GM23338 (cell line): ENCODE data around the gene RTKN. TPM values are rescaled to one million over a fixed set of nuclear protein-coding genes. Genes with fewer than 3 reads are reported as not detected.
A peak's percentile ranks its signal among the peaks of the same experiment; 100 is the strongest.
"Not testable (repeated sequence)": the region's sequence is repeated elsewhere in the genome, so short reads cannot be mapped to it uniquely, and the experiment has no call there.

Experiments used
- ATAC-seq: fragments of 200-7000 bp; cut with Tn5 transposase; 3 replicates; pipeline ENCODE4 v1.9.1; 2020
- DNase-seq: peaks from one replicate; pipeline ENCODE4 v3.0.0-alpha.2; 2015; ENCODE audit warnings: low spot score
- H2AFZ ChIP-seq: fragments of 200-600 bp; sonication (generic); 2 replicates; pipeline ENCODE4 v1.8.0; 2016; ENCODE audit warnings: antibody characterized with exemption, mild to moderate bottlenecking, moderate library complexity
- H3F3A ChIP-seq: fragments of 200-600 bp; sonication (generic); replicated peaks from 2 replicates; pipeline ENCODE4 v1.8.0; 2017; ENCODE audit warnings: antibody characterized with exemption, mixed run types, low read depth
- H3K27ac ChIP-seq: fragments of 200-600 bp; sonication (generic); 2 replicates; pipeline ENCODE4 v1.6.1; 2016; ENCODE audit warnings: low read depth
- H3K27me3 ChIP-seq: fragments of 200-600 bp; sonication (generic); 2 replicates; pipeline ENCODE4 v1.8.0; 2016; ENCODE audit warnings: mild to moderate bottlenecking, mixed run types, moderate library complexity; ENCODE audit not compliant: insufficient read depth
- H3K36me3 ChIP-seq: fragments of 200-600 bp; sonication (generic); 2 replicates; pipeline ENCODE4 v1.8.0; 2016; ENCODE audit warnings: mild to moderate bottlenecking; ENCODE audit not compliant: insufficient read depth
- H3K4me1 ChIP-seq: fragments of 200-600 bp; sonication (generic); 2 replicates; pipeline ENCODE4 v1.8.0; 2016; ENCODE audit warnings: mild to moderate bottlenecking, moderate library complexity; ENCODE audit not compliant: insufficient read depth
- H3K4me2 ChIP-seq: fragments of 200-600 bp; sonication (generic); 2 replicates; pipeline ENCODE4 v1.7.1; 2017; ENCODE audit warnings: mixed run types
- H3K4me3 ChIP-seq: fragments of 200-600 bp; sonication (generic); 2 replicates; pipeline ENCODE4 v1.6.1; 2016; ENCODE audit warnings: mixed run types
- H3K79me2 ChIP-seq: fragments of 200-600 bp; sonication (generic); replicated peaks from 2 replicates; pipeline ENCODE4 v1.8.0; 2017; ENCODE audit warnings: mild to moderate bottlenecking; ENCODE audit not compliant: insufficient read depth
- H3K9me2 ChIP-seq: fragments of 200-600 bp; sonication (generic); 2 replicates; pipeline ENCODE4 v1.8.0; 2017; ENCODE audit not compliant: insufficient read depth
- H4K20me1 ChIP-seq: fragments of 200-600 bp; sonication (generic); replicated peaks from 2 replicates; pipeline ENCODE4 v1.8.0; 2017; ENCODE audit warnings: mild to moderate bottlenecking; ENCODE audit not compliant: insufficient read depth
- H3K27ac Mint-ChIP-seq: 2 replicates; pipeline ENCODE4 v1.8.0; 2020; ENCODE audit warnings: inconsistent platforms, mild to moderate bottlenecking, moderate library complexity, mixed read lengths
- H3K27me3 Mint-ChIP-seq: 3 replicates; pipeline ENCODE4 v1.8.0; 2022; ENCODE audit warnings: low read depth, mild to moderate bottlenecking, moderate library complexity, mixed read lengths, inconsistent platforms; ENCODE audit not compliant: insufficient read depth, poor library complexity
- H3K36me3 Mint-ChIP-seq: 3 replicates; pipeline ENCODE4 v1.8.0; 2021; ENCODE audit warnings: low read depth, mild to moderate bottlenecking, inconsistent platforms, moderate library complexity, mixed read lengths
- H3K4me1 Mint-ChIP-seq: 3 replicates; pipeline ENCODE4 v1.8.0; 2020; ENCODE audit warnings: mild to moderate bottlenecking, inconsistent platforms, mixed read lengths
- H3K4me3 Mint-ChIP-seq: 3 replicates; pipeline ENCODE4 v1.8.0; 2021; ENCODE audit warnings: moderate library complexity, mild to moderate bottlenecking, inconsistent platforms, mixed read lengths
- H3K9me3 Mint-ChIP-seq: 3 replicates; pipeline ENCODE4 v1.8.0; 2020; ENCODE audit warnings: moderate library complexity, mild to moderate bottlenecking, inconsistent platforms, mixed read lengths
- CREB1 ChIP-seq: fragments of 250-450 bp; sonication (Bioruptor Pico); IDR thresholded peaks from 2 replicates; pipeline ENCODE4 v1.5.0; 2020; ENCODE audit warnings: low read depth, mild to moderate bottlenecking, moderate library complexity
- EZH2 ChIP-seq: fragments of 200-600 bp; sonication (generic); IDR thresholded peaks from one replicate; pipeline ENCODE4 v1.8.0; 2017; ENCODE audit warnings: antibody characterized with exemption, mild to moderate bottlenecking, low read depth; ENCODE audit not compliant: unreplicated experiment
- EZH2phosphoT487 ChIP-seq: fragments of 200-600 bp; sonication (generic); IDR thresholded peaks from one replicate; pipeline ENCODE4 v1.8.1; 2018; ENCODE audit warnings: antibody characterized with exemption; ENCODE audit not compliant: unreplicated experiment
- NANOG ChIP-seq: IDR thresholded peaks from 2 replicates; pipeline ENCODE4 v1.6.1; 2016; ENCODE audit warnings: antibody characterized with exemption, borderline replicate concordance
- STAT1 ChIP-seq: IDR thresholded peaks from one replicate; pipeline ENCODE4 v1.6.1; 2016; ENCODE audit warnings: antibody characterized with exemption; ENCODE audit not compliant: unreplicated experiment
- ZNF331 ChIP-seq: fragments of 250-450 bp; sonication (Bioruptor Pico); IDR thresholded peaks from 2 replicates; pipeline ENCODE4 v1.5.0; 2020; ENCODE audit warnings: low read depth, mild to moderate bottlenecking, moderate library complexity
- polyA plus RNA-seq: library from polyadenylated mRNA; unstranded; fragments of >200 nt; fragmentation: Nextera tagmentation; extraction: Ambion mirVana; gene quantifications from 2 replicates; pipeline ENCODE4 v1.2.1, GENCODE V29; 2016
- total RNA-seq: library from RNA; depleted of rRNA; stranded (reverse); fragments of >200 nt; shearing (Covaris generic); gene quantifications from 2 replicates; pipeline ENCODE4 v1.2.3, GENCODE V29; 2014
- TF ChIP-seq, protein P1 (sequence below), 2 experiments: fragments of 200-600 bp in 1 of 2; sonication (generic) in 1 of 2; conservative IDR thresholded peaks; 2 replicates each; pipeline versions ENCODE4 v1.5.1 to v1.6.1; 2016 to 2017; ENCODE audit warnings: antibody characterized with exemption in 2 of 2, low read depth in 2 of 2, mild to moderate bottlenecking in 2 of 2, moderate library complexity in 1 of 2
- TF ChIP-seq, protein P2 (sequence below): IDR thresholded peaks from 2 replicates; pipeline ENCODE4 v1.6.1; 2016; ENCODE audit warnings: antibody characterized with exemption
- TF ChIP-seq, protein P3 (sequence below): IDR thresholded peaks from one replicate; pipeline ENCODE4 v1.6.1; 2018; ENCODE audit warnings: antibody characterized with exemption; ENCODE audit not compliant: unreplicated experiment

Gene RTKN
- total and polyA plus RNA-seq, 2 experiments from 2014 or later, result 24.5 to 50.0 TPM

- peak overlapping the region; percentile 75 for H3K27ac Mint-ChIP-seq
- not testable (repeated sequence) for DNase-seq, H3K27me3 ChIP-seq, H3K9me3 Mint-ChIP-seq, H3K36me3 ChIP-seq, H3K9me2 ChIP-seq, ATAC-seq
- H3K4me2 ChIP-seq, result peak overlapping the region; percentile 97
- H3K4me1 ChIP-seq, result peaks cover 21% of the 10 kb centered on the region; the same call in 1 of the 2 replicates
- H3F3A ChIP-seq, result peaks cover 18% of the 10 kb centered on the region
- peaks cover 21% of the 10 kb centered on the region for H3K4me1 Mint-ChIP-seq
- H3K4me3 Mint-ChIP-seq, result peak overlapping the region; percentile 98
- H3K36me3 Mint-ChIP-seq, result peaks cover 13% of the 10 kb centered on the region
- peaks cover 15% of the 10 kb centered on the region for H3K27me3 Mint-ChIP-seq
- H3K79me2 ChIP-seq, result peaks cover 26% of the 10 kb centered on the region
- H3K27ac ChIP-seq, result peak overlapping the region; percentile 24
- peaks cover 20% of the 10 kb centered on the region for H4K20me1 ChIP-seq
- peak overlapping the region; percentile 66 for H2AFZ ChIP-seq
- peak overlapping the region; percentile 96 for H3K4me3 ChIP-seq
Observed at GRCh38 chr2:74442483-74443297, 953 bp upstream of the RTKN start.

GRCh38 chr2:74441170-74441689 lies 507 bp downstream of the RTKN start:
- H3K27me3 ChIP-seq, result no peaks in the 10 kb centered on the region
- DNase-seq, result peak; percentile 45
- peak overlapping the region; percentile 97 for H3K4me2 ChIP-seq
- H3K27ac ChIP-seq, result peak overlapping the region; percentile 97
- peak; percentile 6 for ATAC-seq
- Mint-ChIP-seq H3K4me3 (peak overlapping the region; percentile 98), H3K36me3 (peaks cover 18% of the 10 kb centered on the region), H3K27ac (peak overlapping the region; percentile 97; the same call in 1 of the 2 replicates), H3K27me3 (peaks cover 16% of the 10 kb centered on the region), H3K9me3 (no peaks in the 10 kb centered on the region), H3K4me1 (peaks cover 34% of the 10 kb centered on the region)
- peak overlapping the region; percentile 96 for H3K4me3 ChIP-seq
- H2AFZ ChIP-seq, result peak overlapping the region; percentile 66
- peaks cover 35% of the 10 kb centered on the region for H3K4me1 ChIP-seq
- peaks cover 23% of the 10 kb centered on the region for H4K20me1 ChIP-seq
- no peaks in the 10 kb centered on the region for H3K36me3 ChIP-seq
- peaks cover 38% of the 10 kb centered on the region for H3K79me2 ChIP-seq
- H3K9me2 ChIP-seq, result no peaks in the 10 kb centered on the region
- H3F3A ChIP-seq, result peaks cover 18% of the 10 kb centered on the region
- TF ChIP-seq, protein P1, sequence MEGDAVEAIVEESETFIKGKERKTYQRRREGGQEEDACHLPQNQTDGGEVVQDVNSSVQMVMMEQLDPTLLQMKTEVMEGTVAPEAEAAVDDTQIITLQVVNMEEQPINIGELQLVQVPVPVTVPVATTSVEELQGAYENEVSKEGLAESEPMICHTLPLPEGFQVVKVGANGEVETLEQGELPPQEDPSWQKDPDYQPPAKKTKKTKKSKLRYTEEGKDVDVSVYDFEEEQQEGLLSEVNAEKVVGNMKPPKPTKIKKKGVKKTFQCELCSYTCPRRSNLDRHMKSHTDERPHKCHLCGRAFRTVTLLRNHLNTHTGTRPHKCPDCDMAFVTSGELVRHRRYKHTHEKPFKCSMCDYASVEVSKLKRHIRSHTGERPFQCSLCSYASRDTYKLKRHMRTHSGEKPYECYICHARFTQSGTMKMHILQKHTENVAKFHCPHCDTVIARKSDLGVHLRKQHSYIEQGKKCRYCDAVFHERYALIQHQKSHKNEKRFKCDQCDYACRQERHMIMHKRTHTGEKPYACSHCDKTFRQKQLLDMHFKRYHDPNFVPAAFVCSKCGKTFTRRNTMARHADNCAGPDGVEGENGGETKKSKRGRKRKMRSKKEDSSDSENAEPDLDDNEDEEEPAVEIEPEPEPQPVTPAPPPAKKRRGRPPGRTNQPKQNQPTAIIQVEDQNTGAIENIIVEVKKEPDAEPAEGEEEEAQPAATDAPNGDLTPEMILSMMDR (conservative IDR thresholded peaks at IDR 0.05; ENCODE audit: low read depth in 2 of 2), result no peak
- TF ChIP-seq CREB1 (CRISPR knock-in tag), result no peak
- TF ChIP-seq NANOG, result no peak
- no peak for TF ChIP-seq EZH2
- TF ChIP-seq EZH2phosphoT487, result no peak
- no peak for TF ChIP-seq ZNF331 (CRISPR knock-in tag)
- TF ChIP-seq STAT1, result no peak
- TF ChIP-seq, protein P2, sequence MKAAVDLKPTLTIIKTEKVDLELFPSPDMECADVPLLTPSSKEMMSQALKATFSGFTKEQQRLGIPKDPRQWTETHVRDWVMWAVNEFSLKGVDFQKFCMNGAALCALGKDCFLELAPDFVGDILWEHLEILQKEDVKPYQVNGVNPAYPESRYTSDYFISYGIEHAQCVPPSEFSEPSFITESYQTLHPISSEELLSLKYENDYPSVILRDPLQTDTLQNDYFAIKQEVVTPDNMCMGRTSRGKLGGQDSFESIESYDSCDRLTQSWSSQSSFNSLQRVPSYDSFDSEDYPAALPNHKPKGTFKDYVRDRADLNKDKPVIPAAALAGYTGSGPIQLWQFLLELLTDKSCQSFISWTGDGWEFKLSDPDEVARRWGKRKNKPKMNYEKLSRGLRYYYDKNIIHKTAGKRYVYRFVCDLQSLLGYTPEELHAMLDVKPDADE, result no peak
- TF ChIP-seq, protein P3, sequence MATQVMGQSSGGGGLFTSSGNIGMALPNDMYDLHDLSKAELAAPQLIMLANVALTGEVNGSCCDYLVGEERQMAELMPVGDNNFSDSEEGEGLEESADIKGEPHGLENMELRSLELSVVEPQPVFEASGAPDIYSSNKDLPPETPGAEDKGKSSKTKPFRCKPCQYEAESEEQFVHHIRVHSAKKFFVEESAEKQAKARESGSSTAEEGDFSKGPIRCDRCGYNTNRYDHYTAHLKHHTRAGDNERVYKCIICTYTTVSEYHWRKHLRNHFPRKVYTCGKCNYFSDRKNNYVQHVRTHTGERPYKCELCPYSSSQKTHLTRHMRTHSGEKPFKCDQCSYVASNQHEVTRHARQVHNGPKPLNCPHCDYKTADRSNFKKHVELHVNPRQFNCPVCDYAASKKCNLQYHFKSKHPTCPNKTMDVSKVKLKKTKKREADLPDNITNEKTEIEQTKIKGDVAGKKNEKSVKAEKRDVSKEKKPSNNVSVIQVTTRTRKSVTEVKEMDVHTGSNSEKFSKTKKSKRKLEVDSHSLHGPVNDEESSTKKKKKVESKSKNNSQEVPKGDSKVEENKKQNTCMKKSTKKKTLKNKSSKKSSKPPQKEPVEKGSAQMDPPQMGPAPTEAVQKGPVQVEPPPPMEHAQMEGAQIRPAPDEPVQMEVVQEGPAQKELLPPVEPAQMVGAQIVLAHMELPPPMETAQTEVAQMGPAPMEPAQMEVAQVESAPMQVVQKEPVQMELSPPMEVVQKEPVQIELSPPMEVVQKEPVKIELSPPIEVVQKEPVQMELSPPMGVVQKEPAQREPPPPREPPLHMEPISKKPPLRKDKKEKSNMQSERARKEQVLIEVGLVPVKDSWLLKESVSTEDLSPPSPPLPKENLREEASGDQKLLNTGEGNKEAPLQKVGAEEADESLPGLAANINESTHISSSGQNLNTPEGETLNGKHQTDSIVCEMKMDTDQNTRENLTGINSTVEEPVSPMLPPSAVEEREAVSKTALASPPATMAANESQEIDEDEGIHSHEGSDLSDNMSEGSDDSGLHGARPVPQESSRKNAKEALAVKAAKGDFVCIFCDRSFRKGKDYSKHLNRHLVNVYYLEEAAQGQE, result no peak
